Keratinocyte (primary cell): Measurements from ENCODE around the gene PCID2. TPM values are rescaled to one million over a fixed set of nuclear protein-coding genes. Genes with fewer than 3 reads are reported as not detected.

Experiments used
- DNase-seq: peaks from one replicate; pipeline ENCODE4 v3.0.0-alpha.2; 2011; ENCODE audit warnings: low read depth, missing footprints, low spot score
- FAIRE-seq: peaks from 2 replicates; lab custom pipeline; 2011; peaks lifted over from hg19 to GRCh38; lab: Jason Lieb, UNC
- H2AFZ ChIP-seq: 2 replicates; pipeline ENCODE4 v1.6.0; 2012; ENCODE audit warnings: low read length, control low read depth, inconsistent platforms; ENCODE audit not compliant: control insufficient read depth
- H3K27ac ChIP-seq: 2 replicates; pipeline ENCODE4 v1.5.1; 2011; ENCODE audit warnings: low read length; ENCODE audit not compliant: control insufficient read depth, insufficient read depth
- H3K27me3 ChIP-seq: 3 replicates; pipeline ENCODE4 v1.6.0; 2011; ENCODE audit warnings: low read length; ENCODE audit not compliant: control insufficient read depth, insufficient read depth; ENCODE audit errors: extremely low read depth
- H3K36me3 ChIP-seq, 2 experiments: 2 replicates in 1 of 2; 3 replicates in 1 of 2; pipeline ENCODE4 v1.5.1; 2011; ENCODE audit warnings: low read length in 2 of 2, mild to moderate bottlenecking in 1 of 2; ENCODE audit not compliant: control insufficient read depth in 2 of 2, insufficient read depth in 2 of 2; ENCODE audit errors: extremely low read depth in 1 of 2
- H3K4me1 ChIP-seq: 3 replicates; pipeline ENCODE4 v1.5.1; 2011; ENCODE audit warnings: low read length; ENCODE audit not compliant: control insufficient read depth, insufficient read depth; ENCODE audit errors: extremely low read depth
- H3K4me2 ChIP-seq: 3 replicates; pipeline ENCODE4 v1.6.0; 2011; ENCODE audit warnings: low read depth, low read length; ENCODE audit not compliant: control insufficient read depth, insufficient read depth; ENCODE audit errors: extremely low read depth
- H3K4me3 ChIP-seq, 3 experiments: fragments of 200-600 bp in 1 of 3; sonication (generic) in 1 of 3; 2 replicates in 2 of 3; 3 replicates in 1 of 3; pipeline ENCODE4 v1.5.1; 2011 to 2016; ENCODE audit warnings: low read length in 3 of 3, mild to moderate bottlenecking in 3 of 3, control low read depth in 2 of 3, inconsistent platforms in 1 of 3, low read depth in 1 of 3, mixed read lengths in 1 of 3, mixed run types in 1 of 3, moderate library complexity in 1 of 3; ENCODE audit not compliant: control insufficient read depth in 2 of 3, insufficient read depth in 2 of 3; ENCODE audit errors: extremely low read depth in 1 of 3
- H3K79me2 ChIP-seq: 2 replicates; pipeline ENCODE4 v1.6.0; 2012; ENCODE audit warnings: low read length; ENCODE audit not compliant: control insufficient read depth, insufficient read depth
- H3K9ac ChIP-seq: 3 replicates; pipeline ENCODE4 v1.6.0; 2011; ENCODE audit warnings: low read length; ENCODE audit not compliant: control insufficient read depth, insufficient read depth; ENCODE audit errors: extremely low read depth
- H3K9me1 ChIP-seq: 3 replicates; pipeline ENCODE4 v1.6.0; 2011; ENCODE audit warnings: low read length; ENCODE audit not compliant: control insufficient read depth, insufficient read depth; ENCODE audit errors: extremely low read depth
- H3K9me3 ChIP-seq: 2 replicates; pipeline ENCODE4 v1.5.1; 2012; ENCODE audit warnings: low read depth, low read length; ENCODE audit not compliant: control insufficient read depth
- H4K20me1 ChIP-seq: 3 replicates; pipeline ENCODE4 v1.6.0; 2011; ENCODE audit warnings: low read length; ENCODE audit not compliant: control insufficient read depth, insufficient read depth; ENCODE audit errors: extremely low read depth
- EZH2 ChIP-seq: IDR thresholded peaks from one replicate; pipeline ENCODE4 v1.6.1; 2012; ENCODE audit warnings: inconsistent platforms, mild to moderate bottlenecking, low read length, moderate library complexity
- dilution Hi-C: fragments of 300-500 bp; cut with MboI; formaldehyde crosslinking; loops from one replicate; pipeline ENCODE4 v1.7.0; 2020; ENCODE audit warnings: low sequenced_read_pairs; ENCODE audit not compliant: extremely low pct_ligation_motif_present
- polyA plus RNA-seq, 5 experiments: library from polyadenylated mRNA; depleted of rRNA in 3 of 5; stranded (reverse) in 3 of 5; stranded (forward) in 1 of 5; unstranded in 1 of 5; fragments of >200 nt; gene quantifications; 1 replicate in 1 of 5; 2 replicates in 3 of 5; 3 replicates in 1 of 5; pipeline versions ENCODE4 v1.2.1 to v1.2.3, GENCODE V29; 2011 to 2012; ENCODE audit warnings: missing spikeins in 2 of 5, low read depth in 1 of 5, low replicate concordance in 1 of 5
- TF ChIP-seq, protein P1 (sequence below), 3 experiments: IDR thresholded peaks in 1 of 3; conservative IDR thresholded peaks in 1 of 3; optimal IDR thresholded peaks in 1 of 3; 2 replicates in 2 of 3; 3 replicates in 1 of 3; pipeline versions ENCODE3 to v1.5.1; 2011; ENCODE audit warnings: low read length in 3 of 3, mild to moderate bottlenecking in 3 of 3, moderate library complexity in 2 of 3, control low read depth in 1 of 3, inconsistent platforms in 1 of 3; ENCODE audit not compliant: insufficient read depth in 2 of 3; ENCODE audit errors: extremely low read depth in 1 of 3

The PCID2 gene
- polyA plus RNA-seq, 1 donor (not counting 4 experiments of a cell fraction or from before 2014, with no cell fraction given), result 76.5 TPM

GRCh38 chr13:113155982-113156655 is 52.4 kb downstream of the PCID2 start:
- no peaks in the 10 kb centered on the region for H3K9me3 ChIP-seq
- H4K20me1 ChIP-seq, result no peaks in the 10 kb centered on the region
- no peak overlapping the region for H2AFZ ChIP-seq
- H3K27ac ChIP-seq, result no peak overlapping the region
- dilution Hi-C loops, result no loop called here
- peaks cover 9% of the 10 kb centered on the region for H3K4me1 ChIP-seq
- no peak overlapping the region for H3K4me3 ChIP-seq
- H3K4me2 ChIP-seq, result no peak overlapping the region
- no peaks in the 10 kb centered on the region for H3K9me1 ChIP-seq
- no peak for DNase-seq
- no peak for FAIRE-seq
- peaks cover 33% of the 10 kb centered on the region for H3K27me3 ChIP-seq
- H3K79me2 ChIP-seq, result no peaks in the 10 kb centered on the region
- H3K36me3 ChIP-seq, result no peaks in the 10 kb centered on the region
- no peak overlapping the region for H3K9ac ChIP-seq
- TF ChIP-seq, protein P1, sequence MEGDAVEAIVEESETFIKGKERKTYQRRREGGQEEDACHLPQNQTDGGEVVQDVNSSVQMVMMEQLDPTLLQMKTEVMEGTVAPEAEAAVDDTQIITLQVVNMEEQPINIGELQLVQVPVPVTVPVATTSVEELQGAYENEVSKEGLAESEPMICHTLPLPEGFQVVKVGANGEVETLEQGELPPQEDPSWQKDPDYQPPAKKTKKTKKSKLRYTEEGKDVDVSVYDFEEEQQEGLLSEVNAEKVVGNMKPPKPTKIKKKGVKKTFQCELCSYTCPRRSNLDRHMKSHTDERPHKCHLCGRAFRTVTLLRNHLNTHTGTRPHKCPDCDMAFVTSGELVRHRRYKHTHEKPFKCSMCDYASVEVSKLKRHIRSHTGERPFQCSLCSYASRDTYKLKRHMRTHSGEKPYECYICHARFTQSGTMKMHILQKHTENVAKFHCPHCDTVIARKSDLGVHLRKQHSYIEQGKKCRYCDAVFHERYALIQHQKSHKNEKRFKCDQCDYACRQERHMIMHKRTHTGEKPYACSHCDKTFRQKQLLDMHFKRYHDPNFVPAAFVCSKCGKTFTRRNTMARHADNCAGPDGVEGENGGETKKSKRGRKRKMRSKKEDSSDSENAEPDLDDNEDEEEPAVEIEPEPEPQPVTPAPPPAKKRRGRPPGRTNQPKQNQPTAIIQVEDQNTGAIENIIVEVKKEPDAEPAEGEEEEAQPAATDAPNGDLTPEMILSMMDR (optimal IDR thresholded peaks at IDR 0.05 in 1 of 3, IDR thresholded peaks at IDR 0.05 in 1 of 3, conservative IDR thresholded peaks at IDR 0.05 in 1 of 3; ENCODE audit: extremely low read depth in 1 of 3, insufficient read depth in 2 of 3, low read length in 3 of 3), result no peak
- TF ChIP-seq EZH2, result no peak

- Histone ChIP-seq H4K20me1 (no peaks in the 10 kb centered on the region), H3K9me1 (no peaks in the 10 kb centered on the region), H3K4me1 (peaks cover 9% of the 10 kb centered on the region), H3K9me3 (no peaks in the 10 kb centered on the region), H3K79me2 (no peaks in the 10 kb centered on the region), H2AFZ (no peak overlapping the region), H3K9ac (no peak overlapping the region), H3K36me3 (no peaks in the 10 kb centered on the region), H3K27me3 (peaks cover 29% of the 10 kb centered on the region), H3K4me3 (no peak overlapping the region), H3K4me2 (no peak overlapping the region), H3K27ac (no peak overlapping the region)
- DNase-seq (no peak), FAIRE-seq (no peak)
- TF ChIP-seq EZH2, result no peak
- dilution Hi-C loops, result no loop called here
Measured at GRCh38 chr13:113155201-113155600, 53.3 kb downstream of the PCID2 start.
